SJSA1 (cell line): ENCODE measurements around the gene FOSB. TPM values are rescaled to one million over a fixed set of nuclear protein-coding genes. Genes with fewer than 3 reads are reported as not detected.
"Not testable (repeated sequence)": the region's sequence is repeated elsewhere in the genome, so short reads cannot be mapped to it uniquely, and the experiment has no call there.

Experiments used
- DNase-seq, 2 experiments: peaks; one replicate each; pipeline ENCODE4 v3.0.0-alpha.2; 2015 to 2020; ENCODE audit warnings: low spot score in 2 of 2, low read depth in 1 of 2
- H3K27ac ChIP-seq: fragments of 250-450 bp; sonication (Bioruptor Pico); 2 replicates; pipeline ENCODE4 v1.5.1; 2020; ENCODE audit warnings: mild to moderate bottlenecking, moderate library complexity
- H3K27me3 ChIP-seq: fragments of 250-450 bp; sonication (Bioruptor Pico); replicated peaks from 2 replicates; pipeline ENCODE4 v1.5.1; 2020; ENCODE audit warnings: mild to moderate bottlenecking, moderate library complexity
- H3K36me3 ChIP-seq: fragments of 250-450 bp; sonication (Bioruptor Pico); 2 replicates; pipeline ENCODE4 v1.5.1; 2020; ENCODE audit warnings: mild to moderate bottlenecking
- H3K4me1 ChIP-seq: fragments of 250-450 bp; sonication (Bioruptor Pico); replicated peaks from 2 replicates; pipeline ENCODE4 v1.6.1; 2021; ENCODE audit warnings: mild to moderate bottlenecking
- H3K4me3 ChIP-seq: fragments of 250-450 bp; sonication (Bioruptor Pico); 2 replicates; pipeline ENCODE4 v1.5.1; 2020; ENCODE audit warnings: mild to moderate bottlenecking
- H3K9me3 ChIP-seq: fragments of 250-450 bp; sonication (Bioruptor Pico); replicated peaks from 2 replicates; pipeline ENCODE4 v1.5.1; 2020; ENCODE audit warnings: mild to moderate bottlenecking
- total RNA-seq: library from RNA; depleted of rRNA; stranded (reverse); fragments of >200 nt; shearing (Covaris generic); gene quantifications from 2 replicates; pipeline ENCODE4 v1.2.3, GENCODE V29; 2014

FOSB gene
- total RNA-seq, 1 experiment from 2014 or later, result 1.1 TPM

DNA sequence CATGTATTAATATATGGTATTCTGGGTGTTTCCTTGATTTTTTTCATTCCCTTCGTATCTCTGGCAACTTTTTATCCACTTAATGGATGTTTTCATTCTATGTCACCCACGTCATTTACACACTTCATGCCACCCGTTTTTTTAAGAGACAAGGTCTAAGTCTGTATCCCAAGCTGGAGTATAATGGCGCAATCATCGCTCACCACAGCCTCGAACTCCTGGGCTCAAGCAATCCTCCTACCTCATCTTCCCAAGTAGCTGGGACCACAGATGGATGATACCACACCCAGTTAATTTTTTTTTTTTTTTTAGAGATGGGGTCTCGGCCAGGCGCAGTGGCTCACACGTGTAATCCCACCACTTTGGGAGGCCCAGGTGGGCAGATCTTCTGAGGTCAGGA is 36.1 kb downstream of the FOSB start:
- no peaks in the 10 kb centered on the region for H3K9me3 ChIP-seq
- H3K27me3 ChIP-seq, result peaks cover 3% of the 10 kb centered on the region
- H3K27ac ChIP-seq, result no peak overlapping the region
- H3K4me1 ChIP-seq, result peaks cover 19% of the 10 kb centered on the region
- H3K4me3 ChIP-seq, result no peak overlapping the region
- DNase-seq, result no peak
- peaks cover 12% of the 10 kb centered on the region; the same call in 1 of the 2 replicates for H3K36me3 ChIP-seq

DNA sequence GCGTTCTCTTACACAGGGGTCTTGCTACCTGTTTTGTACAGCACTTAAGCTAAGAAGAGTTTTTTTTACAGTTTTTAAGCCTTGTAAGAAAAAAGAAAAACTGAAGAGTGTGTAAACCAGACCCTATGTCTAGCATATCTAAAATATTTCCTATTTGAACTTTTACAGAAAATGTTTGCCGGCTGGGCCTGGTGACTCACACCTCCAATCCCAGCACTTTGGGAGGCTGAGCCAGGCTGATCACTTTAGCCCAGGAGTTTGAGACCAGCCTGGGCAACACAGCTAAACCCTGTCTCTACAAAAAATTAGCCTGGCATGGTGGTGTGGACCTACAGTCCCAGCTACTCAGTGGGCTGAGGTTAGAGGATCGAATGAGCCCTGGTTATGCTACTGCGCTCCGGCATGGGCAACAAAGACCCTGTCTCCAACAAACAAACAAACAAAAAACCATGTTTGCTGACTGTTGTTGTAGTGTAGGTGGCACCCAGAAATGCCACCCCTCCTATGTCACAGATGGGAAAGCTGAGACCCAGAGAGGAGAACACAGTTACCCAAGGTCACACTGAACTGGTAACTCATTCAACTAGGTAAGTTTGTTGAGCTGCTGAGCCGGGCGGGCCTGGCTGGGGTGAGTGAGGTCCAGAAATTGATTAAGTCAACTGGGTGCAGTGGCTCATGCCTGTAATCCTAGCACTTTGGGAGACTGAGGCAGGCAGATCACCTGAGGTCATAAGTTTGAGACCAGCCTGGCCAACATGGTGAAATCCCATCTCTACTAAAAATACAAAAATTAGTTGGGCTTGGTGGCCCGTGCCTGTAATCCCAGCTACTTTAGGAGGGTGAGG is 37.6 kb downstream of the FOSB start:
- H3K4me3 ChIP-seq, result no peak overlapping the region
- peaks cover 15% of the 10 kb centered on the region for H3K36me3 ChIP-seq
- peaks cover 21% of the 10 kb centered on the region for H3K4me1 ChIP-seq
- no peak for DNase-seq
- no peaks in the 10 kb centered on the region for H3K27me3 ChIP-seq
- no peaks in the 10 kb centered on the region for H3K9me3 ChIP-seq
- H3K27ac ChIP-seq, result no peak overlapping the region

DNA sequence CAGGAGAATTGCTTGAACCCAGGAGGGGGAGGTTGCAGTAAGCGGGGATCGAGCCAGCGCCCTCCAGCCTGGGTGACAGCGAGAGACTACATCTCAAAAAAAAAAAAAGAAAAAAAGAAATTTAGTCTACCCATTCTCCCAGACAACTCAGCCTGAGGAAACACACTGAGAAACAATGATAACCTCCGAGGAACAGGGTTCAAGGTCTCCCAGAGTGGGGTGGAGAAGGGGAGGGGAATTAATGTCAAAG is 38.1 kb downstream of the FOSB start:
- H3K4me1 ChIP-seq, result peaks cover 21% of the 10 kb centered on the region
- DNase-seq, result no peak
- peaks cover 17% of the 10 kb centered on the region for H3K36me3 ChIP-seq
- peak overlapping the region; percentile 71 for H3K27ac ChIP-seq
- H3K27me3 ChIP-seq, result no peaks in the 10 kb centered on the region
- no peaks in the 10 kb centered on the region for H3K9me3 ChIP-seq
- H3K4me3 ChIP-seq, result peak overlapping the region; percentile 85

DNA sequence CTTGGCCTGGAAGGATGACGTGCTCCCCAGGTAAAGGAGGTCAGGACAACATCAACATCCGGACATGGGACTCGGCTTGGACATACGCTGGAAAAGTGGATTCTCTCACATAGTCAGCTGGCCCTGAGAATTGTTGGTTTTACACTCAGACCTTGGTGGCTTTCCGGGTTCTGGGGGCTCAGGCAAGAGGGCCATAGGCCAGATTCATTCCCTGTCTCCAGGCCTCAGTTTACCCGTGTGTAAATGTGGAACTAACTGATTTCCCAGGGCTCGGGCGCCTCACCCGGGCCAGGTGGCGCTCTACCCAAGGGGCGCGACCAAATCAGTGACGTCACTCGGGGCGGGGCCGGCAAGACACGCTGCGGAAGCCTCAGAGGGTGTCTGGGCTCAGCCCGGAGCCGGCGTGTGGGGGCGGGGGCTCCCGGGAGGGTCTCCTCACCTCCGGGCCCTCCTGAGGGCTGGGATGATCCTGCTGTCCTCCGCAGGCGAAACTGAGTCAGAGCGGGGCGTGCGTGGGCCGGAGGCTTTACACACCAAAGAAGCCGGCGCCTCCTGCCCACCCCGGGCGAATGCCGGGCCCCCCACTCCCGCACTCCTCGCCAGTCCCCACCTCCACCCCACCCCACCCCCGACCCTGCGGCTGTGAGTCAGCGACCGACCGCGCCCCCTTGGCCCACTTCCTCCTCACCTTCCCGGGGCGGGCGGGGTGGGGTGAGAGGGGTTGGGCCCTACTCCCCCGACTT is 38.6 kb downstream of the FOSB start:
- peaks cover 21% of the 10 kb centered on the region for H3K4me1 ChIP-seq
- H3K4me3 ChIP-seq, result peak overlapping the region; percentile 85
- H3K36me3 ChIP-seq, result peaks cover 17% of the 10 kb centered on the region
- H3K27me3 ChIP-seq, result no peaks in the 10 kb centered on the region
- H3K9me3 ChIP-seq, result no peaks in the 10 kb centered on the region
- peak; percentile 96 to 97 for DNase-seq
- H3K27ac ChIP-seq, result peak overlapping the region; percentile 71

DNA sequence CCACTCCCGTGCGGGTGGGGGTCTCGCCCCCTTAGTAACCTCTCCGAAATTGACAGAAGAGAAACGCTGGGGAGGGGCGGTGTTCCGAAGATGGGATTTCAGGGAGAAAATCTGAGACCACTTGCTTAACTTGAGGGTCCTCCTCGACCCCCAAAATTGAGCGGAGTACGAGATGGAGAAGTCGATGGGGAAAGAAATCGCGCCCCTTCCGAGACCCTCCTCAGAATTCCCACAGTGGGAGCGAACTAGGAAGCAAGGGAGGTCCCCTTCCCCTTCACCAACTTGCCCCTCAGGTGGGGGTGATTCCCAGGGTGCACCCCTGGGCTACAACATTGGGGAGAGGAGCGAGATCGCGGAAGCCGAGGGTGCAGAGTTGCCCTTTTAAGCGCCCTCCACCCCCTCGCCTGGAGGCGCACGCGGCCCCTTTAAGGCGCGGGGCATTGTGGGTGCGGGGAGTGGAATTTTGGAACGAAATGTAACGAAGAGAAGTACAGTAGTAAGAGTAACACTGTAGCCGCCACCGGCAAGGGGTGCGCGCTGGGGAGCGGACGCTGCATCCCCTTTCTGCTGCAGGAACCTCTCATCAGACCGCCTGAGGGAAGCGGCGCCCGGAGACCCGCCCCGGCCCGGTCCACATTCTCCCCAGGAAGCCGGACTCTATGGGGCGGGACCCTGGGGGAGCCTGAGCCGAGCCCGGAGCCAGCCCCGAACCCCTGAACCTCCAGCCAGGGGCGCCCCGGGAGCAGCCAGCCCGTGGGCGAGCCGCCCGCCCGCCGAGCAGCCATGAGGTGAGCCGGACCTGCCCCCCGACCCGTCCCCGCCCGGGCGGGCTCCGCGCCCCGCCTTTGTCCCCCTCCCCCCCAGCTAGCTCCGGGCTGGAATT is 39.4 kb downstream of the FOSB start, which contains the start of gene VASP:
Gene VASP, plus strand, starts transcription at position 491 of the 883 bp plus-strand sequence. Its CDS starts 293 bp downstream, at position 784.
- Histone ChIP-seq H3K36me3 (peaks cover 17% of the 10 kb centered on the region), H3K27me3 (no peaks in the 10 kb centered on the region), H3K4me3 (peak within 1 kb of the TSS; percentile 85), H3K27ac (peak within 1 kb of the TSS; percentile 71), H3K4me1 (peaks cover 21% of the 10 kb centered on the region), H3K9me3 (no peaks in the 10 kb centered on the region)
- peak; percentile 85 to 88 for DNase-seq

DNA sequence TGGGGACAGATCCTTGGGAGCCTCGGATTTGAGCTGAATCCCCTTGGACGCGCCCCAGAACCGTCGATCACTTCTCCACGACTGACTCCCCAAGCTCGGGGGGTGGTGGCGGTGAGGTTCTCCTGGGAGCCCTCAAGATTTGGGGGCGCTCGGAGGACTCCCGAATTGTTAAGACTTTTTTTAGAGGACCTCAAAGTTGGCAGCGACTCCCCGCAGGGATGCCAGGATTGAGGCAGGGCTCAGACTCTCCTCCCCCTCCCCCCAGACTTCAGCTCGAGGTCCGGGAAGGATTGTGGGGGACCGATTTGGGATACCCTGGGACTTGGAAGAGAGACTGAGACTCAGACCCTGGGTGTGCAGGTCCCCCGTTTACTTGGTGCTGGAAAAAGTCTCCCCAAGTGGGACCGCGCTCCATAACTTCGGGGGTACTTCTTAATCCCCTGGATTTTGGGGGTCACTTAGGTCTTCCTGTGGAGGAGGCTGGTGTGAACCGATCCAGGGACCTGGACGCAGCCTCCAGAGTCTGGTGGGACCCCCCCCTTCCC is 40.1 kb downstream of the FOSB start:
- H3K4me3 ChIP-seq, result peak overlapping the region; percentile 85
- H3K4me1 ChIP-seq, result peaks cover 21% of the 10 kb centered on the region
- H3K27ac ChIP-seq, result no peak overlapping the region
- H3K36me3 ChIP-seq, result peaks cover 19% of the 10 kb centered on the region
- peak in 1 of 2 experiments; percentile 35 for DNase-seq
- no peaks in the 10 kb centered on the region for H3K9me3 ChIP-seq
- H3K27me3 ChIP-seq, result no peaks in the 10 kb centered on the region

DNA sequence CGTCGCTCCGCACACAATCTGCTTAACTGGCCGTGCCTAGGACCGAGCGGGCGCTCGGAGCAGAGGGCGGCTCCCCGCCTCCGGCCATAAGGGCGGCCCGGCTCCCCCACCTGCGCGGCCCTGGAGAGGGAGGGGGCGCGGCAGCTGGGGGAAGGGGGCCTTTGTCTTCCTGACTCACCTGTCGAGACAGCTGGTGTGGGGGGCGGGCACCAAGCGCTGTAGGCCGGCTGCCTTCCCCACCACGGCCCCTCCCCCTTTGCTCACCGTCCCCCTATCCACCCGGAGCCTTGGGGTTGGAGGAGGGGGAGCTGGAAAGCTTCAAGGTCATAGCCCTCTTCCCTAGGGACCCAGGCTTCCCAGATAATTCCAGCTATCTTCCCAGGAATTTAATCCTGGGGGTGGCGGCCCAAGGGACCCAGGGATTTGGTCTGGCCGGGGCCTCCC is 40.6 kb downstream of the FOSB start:
- Histone ChIP-seq H3K4me3 (peak overlapping the region; percentile 85), H3K27me3 (no peaks in the 10 kb centered on the region), H3K9me3 (no peaks in the 10 kb centered on the region), H3K4me1 (peaks cover 21% of the 10 kb centered on the region), H3K27ac (no peak overlapping the region), H3K36me3 (peaks cover 19% of the 10 kb centered on the region)
- DNase-seq, result no peak

DNA sequence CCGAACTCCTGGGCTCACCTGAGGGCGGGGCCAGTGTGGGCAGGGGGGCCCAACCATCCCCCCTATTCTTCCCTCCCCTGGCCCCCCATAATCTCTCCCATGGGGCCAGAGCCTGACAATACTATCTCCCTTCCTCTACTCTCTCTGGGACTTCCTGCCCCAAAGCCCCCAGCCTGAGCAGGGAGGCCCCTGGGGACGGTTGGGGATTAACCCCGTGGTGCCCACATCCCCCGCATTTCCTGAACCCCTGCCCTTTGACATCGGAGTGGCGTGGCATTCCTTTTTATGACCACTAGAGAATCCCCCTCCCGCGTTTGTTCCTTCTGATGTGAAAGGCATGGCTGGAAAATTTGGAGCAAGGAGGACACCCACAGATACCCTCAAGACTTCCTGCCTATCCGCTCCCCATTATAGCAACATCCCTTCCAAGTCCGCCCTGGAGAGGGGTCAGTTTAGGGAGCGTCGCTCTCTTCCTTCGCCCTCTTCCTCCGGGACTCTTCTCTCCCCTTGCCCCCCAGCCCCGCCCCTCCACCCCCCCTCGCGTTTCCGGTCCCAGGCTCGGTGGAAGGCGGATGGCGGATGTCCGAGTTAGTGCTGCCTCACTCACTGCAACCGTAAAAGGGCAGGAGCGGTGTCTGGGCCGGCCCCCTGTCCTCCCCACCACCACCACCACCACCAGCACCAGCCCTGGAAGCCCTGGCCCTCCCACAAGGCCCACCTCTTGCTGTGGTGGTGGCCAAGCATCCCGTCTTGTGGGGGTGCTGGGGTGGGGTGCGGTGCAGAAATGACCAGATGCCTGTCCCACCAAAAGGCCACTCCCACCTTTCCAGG is 41.3 kb downstream of the FOSB start:
- Histone ChIP-seq H3K27me3 (no peaks in the 10 kb centered on the region), H3K27ac (peak overlapping the region; percentile 34), H3K9me3 (no peaks in the 10 kb centered on the region), H3K4me1 (peaks cover 21% of the 10 kb centered on the region), H3K36me3 (peaks cover 25% of the 10 kb centered on the region), H3K4me3 (peak overlapping the region; percentile 85)
- DNase-seq, result peak; percentile 42 to 82

DNA sequence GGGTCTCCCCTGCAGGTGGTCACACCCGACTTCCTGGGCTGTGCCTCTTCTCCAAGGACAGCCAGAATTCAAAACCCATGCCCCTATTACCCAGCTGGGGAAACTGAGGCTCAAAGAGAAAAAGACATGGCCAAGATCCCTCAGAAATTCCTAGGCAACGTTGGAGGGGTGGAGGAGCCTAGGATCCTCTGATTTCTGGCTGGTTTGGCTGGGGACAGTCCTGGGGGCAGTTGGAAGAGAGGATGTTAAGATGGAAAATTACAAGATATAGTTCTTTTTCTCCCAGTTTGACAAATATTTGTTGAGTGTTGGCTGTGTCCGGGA is 41.9 kb downstream of the FOSB start:
- H3K9me3 ChIP-seq, result no peaks in the 10 kb centered on the region
- peak overlapping the region; percentile 85 for H3K4me3 ChIP-seq
- H3K27me3 ChIP-seq, result no peaks in the 10 kb centered on the region
- DNase-seq, result no peak
- H3K27ac ChIP-seq, result no peak overlapping the region
- H3K4me1 ChIP-seq, result peaks cover 21% of the 10 kb centered on the region
- peaks cover 31% of the 10 kb centered on the region for H3K36me3 ChIP-seq

DNA sequence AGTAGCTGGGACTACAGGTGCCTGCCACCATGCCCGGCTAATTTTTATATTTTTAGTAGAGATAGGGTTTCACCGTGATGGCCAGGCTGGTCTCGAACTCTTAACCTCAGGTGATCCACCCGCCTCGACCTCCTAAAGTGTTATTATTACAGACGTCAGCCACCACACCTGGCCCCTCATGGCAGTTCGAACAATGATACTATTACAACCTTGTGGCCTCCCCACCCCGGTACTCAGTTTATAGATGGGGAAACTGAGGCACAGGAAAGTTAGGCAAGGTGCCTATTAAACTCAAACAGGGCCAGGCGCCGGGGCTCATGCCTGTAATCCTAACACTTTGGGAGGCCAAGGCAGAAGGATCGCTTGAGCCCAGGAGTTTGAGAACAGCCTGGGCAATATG is 42.6 kb downstream of the FOSB start:
- DNase-seq, H3K27me3 ChIP-seq, H3K9me3 ChIP-seq, H3K27ac ChIP-seq, H3K4me3 ChIP-seq: not testable (repeated sequence)
- Histone ChIP-seq H3K36me3 (peaks cover 38% of the 10 kb centered on the region), H3K4me1 (peaks cover 18% of the 10 kb centered on the region)

DNA sequence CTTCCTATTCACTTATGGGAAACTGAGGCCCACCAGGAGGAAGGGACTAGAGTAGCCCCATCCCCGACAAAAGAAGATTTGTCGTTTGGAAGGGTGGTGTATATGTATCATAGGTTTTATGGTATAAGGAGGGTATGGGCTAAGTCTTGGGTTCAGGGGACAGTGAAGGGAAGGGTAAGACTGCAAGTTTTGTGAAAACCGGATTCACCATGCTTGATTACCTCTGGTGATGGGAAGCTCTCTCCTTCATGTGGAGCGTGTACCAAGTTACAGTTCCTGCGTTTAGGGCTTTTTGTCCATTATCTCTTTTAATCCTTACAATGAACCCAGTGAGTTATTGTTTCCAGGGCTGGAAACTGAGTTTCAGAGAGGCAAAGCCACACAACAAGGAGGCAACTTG is 43.3 kb downstream of the FOSB start:
- Histone ChIP-seq H3K27ac (no peak overlapping the region), H3K9me3 (no peaks in the 10 kb centered on the region), H3K27me3 (no peaks in the 10 kb centered on the region), H3K4me1 (peaks cover 11% of the 10 kb centered on the region), H3K36me3 (peaks cover 45% of the 10 kb centered on the region), H3K4me3 (no peak overlapping the region)
- DNase-seq, result no peak

DNA sequence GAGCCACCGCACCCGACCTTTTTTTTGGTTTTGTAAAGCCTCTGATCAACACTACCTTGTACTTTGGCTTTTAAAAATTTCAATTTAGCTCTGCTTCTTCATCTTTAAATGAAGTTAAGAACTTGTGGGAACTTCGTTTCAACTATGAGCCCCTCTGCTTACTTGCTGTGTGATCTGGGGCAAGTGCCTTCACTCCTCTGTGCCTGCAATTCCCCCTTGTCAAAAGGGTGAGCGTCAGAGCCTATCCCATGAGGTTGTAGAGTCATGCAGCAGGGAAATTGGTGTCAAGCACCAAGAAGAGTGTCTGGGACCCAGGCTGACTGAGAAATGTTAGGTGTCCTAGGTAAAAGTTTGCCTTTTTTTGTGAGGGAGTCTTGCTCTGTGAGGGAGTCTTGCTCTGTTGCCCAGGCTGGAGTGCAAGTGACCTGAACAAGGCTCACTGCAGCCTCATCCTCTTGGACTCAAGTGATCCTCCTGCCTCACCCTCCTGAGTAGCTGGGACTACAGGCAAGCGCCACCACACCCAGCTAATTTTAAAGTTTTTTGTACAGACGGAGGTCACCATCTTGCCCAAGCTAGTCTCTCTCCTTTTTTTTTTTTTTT is 45.2 kb downstream of the FOSB start:
- Histone ChIP-seq H3K4me1 (peaks cover 8% of the 10 kb centered on the region), H3K9me3 (no peaks in the 10 kb centered on the region), H3K27me3 (no peaks in the 10 kb centered on the region), H3K36me3 (peaks cover 48% of the 10 kb centered on the region), H3K27ac (no peak overlapping the region), H3K4me3 (no peak overlapping the region)
- DNase-seq, result no peak
